HG03342 (cell line): ENCODE data around the gene ZNF579.

Experiments used
- ATAC-seq: cut with Tn5 transposase; IDR thresholded peaks from one replicate; pipeline ENCODE4 v1.9.1; 2021; ENCODE audit warnings: mild to moderate bottlenecking, moderate library complexity; ENCODE audit not compliant: unreplicated experiment

Gene ZNF579, protein sequence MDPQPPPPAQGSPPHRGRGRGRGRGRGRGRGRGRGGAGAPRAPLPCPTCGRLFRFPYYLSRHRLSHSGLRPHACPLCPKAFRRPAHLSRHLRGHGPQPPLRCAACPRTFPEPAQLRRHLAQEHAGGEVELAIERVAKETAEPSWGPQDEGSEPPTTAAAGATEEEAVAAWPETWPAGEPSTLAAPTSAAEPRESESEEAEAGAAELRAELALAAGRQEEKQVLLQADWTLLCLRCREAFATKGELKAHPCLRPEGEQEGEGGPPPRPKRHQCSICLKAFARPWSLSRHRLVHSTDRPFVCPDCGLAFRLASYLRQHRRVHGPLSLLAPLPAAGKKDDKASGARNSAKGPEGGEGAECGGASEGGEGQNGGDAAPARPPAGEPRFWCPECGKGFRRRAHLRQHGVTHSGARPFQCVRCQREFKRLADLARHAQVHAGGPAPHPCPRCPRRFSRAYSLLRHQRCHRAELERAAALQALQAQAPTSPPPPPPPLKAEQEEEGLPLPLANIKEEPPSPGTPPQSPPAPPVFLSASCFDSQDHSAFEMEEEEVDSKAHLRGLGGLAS

DNA sequence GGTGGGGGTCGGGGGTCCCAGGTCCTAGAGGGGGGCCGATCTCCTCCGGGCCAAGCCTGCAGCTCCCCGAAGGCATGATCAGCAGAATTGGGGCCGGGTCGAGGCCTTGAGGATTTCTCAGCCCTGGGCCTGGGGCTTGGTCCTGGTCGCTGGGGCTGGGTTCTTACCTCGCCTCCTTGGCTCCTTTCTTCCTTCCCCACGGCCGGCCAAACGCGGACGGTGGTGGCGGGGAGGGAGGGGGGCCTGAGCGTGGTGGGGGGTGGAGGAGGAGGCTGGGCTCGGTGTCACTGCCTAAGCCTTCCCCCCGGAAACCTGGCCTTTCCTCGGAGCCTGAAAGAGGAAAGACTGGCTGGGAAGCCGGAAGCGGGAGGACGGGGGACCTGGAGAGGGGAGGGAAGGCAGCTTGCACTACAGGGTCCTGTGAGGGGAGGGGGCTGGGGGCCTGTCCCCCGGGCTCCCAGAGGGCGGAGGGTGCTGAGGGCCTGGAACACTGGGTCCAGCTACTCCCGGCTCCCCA lies at the start of gene ZNF579:
TSS of gene ZNF579 (minus strand) at position 221 of the 517 bp plus-strand sequence. CDS start 1,209 bp downstream, outside the sequence.
- ATAC-seq = no peak

DNA sequence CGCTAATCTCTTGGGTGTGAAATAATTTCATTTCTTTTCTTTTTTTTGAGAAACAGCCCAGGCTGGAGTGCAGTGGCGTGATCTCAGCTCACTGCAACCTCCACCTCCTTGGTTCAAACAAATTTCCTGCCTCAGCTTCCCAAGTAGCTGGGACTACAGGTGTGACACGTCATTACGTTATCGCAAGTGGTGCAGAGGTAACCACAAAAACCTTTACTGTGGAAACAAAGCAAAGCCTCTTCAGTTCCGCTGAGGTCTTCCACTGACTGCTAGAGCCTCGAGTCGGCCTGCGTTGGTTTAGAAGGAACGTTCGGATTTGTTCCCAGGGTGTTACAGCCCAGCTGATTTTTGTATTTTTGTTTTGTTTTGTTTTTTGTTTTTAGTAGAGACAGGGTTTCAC lies 45.7 kb upstream of the ZNF579 start:
- no peak for ATAC-seq

DNA sequence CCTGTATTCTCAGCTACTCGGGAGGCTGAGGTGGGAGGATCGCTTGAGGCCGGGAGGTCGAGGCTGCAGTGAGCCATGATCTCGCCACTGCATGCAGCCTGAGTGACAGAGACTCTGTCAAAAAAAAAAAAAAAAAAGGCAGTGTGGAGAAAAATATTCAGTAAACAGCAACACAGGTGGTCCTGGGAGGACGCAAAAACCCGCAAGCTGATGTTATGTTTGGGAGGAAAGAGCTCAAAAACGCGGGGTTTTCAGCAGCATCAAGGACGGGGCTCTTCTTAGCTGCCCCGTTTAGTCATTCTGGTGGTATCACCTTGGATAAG lies 44.3 kb upstream of the ZNF579 start:
- no peak for ATAC-seq

DNA sequence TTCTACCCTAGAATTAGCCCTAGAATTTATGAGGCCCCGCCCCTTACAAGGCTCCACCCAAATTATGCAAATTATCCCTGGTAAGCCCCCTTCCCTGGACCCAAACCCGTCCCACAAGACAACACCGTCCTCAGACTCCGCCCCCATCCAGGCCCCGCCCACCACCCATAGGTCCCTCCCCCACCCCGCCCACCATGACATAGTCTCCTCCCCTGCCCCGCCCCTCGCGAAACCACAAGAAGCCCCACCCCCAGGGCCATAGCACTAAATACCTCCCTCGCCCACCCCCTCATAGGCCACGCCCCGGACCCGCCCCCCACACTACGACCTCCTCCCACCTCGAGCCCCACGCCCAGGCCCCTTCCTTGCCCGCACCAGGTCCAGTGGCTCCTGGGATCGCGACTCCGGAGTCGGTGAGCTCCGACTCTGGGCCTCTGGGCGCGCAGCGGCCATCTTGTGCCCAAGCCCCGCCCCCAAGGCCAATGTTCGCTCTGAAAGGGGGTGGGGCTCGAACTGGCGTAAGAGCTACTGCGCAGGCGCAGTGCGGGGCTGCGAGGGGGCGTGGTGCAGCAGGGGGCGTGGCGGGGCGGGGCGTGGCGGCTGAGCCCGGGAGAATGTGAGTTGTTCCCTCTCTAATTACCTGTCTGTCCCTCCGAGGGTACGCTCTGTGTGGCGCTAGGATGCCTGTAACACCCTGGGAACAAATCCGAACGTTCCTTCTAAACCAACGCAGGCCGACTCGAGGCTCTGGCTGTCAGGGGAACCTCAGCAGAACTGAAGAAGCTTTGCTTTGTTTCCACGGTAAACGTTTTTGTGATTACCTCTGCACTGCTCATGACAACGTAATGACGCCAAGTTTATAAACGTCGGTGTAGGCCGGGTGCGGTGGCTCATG lies 43.7 kb upstream of the ZNF579 start, which contains the start of gene ZNF784:
TSS of gene ZNF784 (minus strand) at position 458 of the 895 bp plus-strand sequence. CDS start at position 453, 5 bp downstream.
- ATAC-seq = peak; percentile 45

DNA sequence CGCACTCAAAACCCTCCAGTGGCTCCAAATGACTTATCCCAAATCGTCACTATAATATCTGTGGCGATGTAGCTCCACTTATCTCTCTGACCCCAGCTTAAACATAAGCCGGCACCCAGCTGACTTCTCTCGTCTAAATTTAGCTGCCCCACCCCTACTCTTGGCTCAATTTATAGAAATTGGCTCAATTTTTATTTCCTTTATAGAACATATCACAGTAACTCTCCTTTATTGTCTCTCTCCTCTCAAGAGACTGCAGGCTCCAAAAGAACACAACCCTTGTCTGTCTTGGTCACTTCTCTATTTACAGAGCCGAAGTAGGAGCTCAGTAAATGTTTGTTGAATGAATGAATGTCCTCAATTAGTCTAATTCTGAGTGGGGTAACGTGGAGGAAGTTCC lies 42.9 kb upstream of the ZNF579 start:
- ATAC-seq = no peak

DNA sequence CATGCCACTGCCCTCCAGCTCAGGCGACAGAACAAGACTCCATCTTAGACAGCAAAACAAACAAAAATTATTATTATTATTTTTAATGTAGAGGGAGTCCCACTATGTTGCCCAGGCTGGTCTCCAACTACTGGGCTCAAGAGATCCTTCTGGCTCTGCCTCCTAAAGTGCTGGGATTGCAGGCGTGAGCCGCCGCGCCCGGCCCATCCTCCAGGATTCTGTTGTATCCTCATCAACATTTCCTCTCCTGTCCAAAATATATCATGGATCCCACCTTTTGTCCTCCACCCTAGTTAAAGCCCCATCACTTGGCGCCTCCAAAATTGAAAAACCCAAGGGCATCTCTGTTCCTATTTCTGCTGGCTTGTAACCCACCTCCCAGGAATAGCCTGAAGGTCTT lies 42.5 kb upstream of the ZNF579 start:
- ATAC-seq = no peak

DNA sequence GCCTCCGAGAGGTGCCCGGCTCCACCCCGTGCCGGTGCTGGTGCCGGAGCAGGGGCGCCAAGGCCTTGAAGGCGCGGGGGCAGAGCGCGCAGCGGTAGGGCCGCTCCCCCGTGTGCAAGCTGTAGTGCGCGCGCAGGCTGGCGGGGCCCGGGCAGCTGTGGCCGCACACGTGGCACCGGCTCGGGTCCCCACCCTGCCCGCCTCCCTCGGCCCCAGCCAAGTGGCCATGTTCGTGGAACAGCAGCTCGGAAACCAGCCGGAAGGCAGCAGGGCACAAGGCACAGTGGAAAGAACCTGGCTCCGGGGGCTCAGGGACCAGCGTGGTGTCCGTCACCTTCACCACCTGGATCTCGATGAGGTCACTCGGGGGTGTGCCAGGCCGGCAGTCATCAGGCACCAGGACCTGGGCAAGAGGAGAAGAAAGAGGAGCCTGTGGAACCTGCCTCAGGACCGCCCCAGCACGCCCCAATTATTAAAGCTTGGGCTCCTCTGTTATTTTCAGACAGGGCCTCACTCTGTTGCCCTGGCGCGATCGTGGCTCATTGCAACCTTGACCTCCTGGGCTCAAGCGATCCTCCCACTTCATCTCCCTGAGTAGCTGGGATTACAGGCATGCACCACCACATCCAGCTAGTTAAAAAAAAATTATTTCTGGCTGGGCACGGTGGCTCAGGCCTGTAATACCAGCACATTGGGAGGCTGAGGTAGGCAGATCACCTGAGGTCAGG lies 41.8 kb upstream of the ZNF579 start:
- no peak for ATAC-seq

DNA sequence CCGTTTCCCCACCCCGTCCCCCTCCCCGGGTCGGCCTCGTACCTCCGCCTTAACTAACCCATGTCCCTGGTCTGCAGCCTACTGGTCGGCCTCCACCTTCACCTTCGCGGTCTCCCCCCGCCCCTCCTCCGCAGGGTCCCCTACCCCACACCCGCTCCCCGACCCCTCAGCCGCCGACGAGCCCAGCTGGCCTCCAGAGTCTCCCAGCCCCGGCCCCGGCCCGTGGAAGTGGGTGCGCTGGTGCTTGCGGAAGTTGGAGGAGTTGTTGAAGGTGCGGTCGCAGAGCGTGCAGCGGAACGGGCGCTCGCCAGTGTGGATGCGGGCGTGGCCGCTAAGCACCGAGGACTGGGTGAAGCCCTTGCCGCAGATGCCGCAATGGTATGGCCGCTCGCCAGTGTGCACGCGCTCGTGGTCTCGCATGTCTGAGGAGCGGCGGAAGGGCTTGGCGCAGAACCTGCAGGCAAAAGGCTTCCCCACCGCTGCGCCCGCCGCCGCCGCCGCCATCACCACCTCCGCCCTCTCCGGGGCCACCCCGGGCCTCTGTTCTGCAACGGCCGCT lies 41.1 kb upstream of the ZNF579 start:
- ATAC-seq = no peak

DNA sequence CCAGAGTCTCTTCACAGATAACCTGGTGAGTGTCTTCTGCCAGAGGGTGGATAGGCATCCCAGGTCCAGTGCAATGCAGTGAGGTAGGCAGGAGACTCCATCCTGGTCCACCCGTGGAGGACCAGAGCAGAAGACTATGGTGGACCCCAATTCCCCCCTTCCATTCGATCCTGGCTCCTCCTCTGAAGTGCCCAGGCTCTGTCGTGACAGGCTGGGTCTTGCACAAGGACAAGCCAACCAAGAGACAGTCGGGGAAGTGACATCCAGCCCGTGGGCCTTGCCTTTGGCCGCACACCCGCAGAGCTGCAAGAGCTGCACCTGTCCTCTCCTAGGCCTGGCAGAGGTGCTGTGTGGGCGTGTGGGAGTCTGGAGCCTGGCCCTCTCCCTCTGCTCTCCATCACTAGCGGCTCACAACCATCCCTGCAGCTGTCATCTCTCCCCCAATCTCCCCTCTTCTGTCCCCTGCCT lies 40.6 kb upstream of the ZNF579 start:
- ATAC-seq = no peak

DNA sequence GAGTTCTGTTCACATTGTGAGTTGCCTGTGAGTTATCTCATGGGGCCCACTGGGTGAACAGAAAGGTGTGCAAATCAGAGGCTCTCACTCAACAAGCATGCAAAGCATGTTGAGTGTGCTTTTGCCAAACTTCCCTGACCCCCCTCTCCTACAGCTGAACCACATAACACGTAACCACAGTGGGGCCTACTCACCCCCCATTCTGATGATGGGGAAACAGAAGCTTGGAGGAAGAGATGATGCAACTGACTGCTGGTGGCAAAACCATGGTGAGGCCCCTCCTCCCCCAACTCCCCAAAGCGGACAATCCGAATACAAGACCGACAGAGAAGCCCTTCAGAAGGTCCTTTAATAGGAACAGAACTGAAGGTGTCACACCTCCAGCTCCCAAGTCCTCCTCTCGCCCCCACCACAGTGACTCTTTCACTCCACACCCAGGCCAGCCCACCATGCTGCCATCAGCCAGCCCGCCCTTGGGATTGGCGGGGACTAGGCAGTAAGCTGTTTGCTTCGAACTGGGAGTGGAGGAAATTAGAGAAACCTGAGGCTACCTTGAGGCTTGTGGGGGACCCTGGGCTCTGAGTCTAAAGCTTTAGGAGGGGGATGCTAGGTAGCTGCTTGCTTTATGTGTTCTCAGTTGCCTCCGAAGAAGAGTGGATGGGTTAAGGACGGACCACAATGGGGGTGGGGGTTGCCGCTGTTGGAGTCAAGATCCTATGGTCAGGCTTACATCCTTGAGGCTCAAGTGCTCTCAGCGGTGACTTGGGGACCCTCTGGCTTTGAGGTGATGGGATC lies 40.0 kb upstream of the ZNF579 start:
- no peak for ATAC-seq

DNA sequence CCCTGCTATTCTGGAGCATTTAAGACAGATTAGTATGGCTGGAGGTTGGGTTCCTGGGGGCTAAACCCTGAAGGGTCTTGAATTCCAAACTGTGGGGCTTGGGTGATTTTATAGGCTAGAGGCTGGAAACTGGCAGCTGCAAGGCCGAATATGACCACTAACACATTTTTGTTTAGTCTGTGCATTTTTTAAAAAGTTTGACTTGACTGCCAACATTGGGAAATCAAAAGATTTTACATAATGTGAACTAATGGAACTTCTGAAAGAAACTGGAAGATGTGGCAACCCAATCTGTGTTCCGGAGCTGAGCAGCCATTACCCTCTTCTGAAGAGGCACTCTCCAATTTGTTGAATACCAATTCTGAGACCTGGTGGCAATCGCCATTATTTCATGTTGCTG lies 38.6 kb upstream of the ZNF579 start:
- ATAC-seq = no peak

DNA sequence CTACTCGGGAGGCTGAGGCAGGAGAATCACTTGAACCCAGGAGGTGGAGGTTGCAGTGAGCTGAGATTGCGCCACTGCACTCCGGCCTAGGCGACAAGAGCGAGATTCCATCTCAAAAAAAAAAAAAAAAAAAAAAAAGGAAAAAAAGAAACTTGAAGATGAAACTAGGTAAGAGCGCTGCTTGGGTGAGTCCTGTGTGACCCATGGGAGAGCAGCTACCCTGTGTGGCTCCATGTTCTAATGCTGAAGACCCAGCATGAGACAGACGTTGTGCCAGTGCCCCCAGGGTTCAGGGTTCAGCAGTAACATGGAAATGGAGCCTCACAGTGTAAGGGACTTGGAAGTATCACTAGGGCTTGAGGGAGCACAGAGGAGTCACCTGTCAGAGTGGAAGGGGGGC lies 37.8 kb upstream of the ZNF579 start:
- no peak for ATAC-seq

DNA sequence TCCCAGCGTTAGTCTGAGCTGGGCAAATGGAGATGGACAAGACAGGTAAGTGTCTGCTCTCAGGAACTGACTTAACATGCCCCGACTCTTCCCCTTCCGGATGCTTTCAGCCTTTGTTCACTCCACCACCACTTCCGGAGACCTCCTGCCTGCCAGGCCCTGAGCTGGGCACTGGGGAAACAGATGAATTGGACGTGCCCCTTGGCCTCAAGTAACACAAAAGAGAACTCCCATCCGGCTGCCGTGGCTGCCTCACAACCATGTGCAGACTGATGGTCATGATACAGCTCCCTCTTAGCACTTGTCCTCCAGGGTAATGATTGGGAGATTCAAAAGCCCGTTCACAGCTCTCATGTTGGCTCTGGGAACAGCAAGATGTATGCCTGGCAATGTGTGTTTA lies 36.8 kb upstream of the ZNF579 start:
- ATAC-seq = no peak

DNA sequence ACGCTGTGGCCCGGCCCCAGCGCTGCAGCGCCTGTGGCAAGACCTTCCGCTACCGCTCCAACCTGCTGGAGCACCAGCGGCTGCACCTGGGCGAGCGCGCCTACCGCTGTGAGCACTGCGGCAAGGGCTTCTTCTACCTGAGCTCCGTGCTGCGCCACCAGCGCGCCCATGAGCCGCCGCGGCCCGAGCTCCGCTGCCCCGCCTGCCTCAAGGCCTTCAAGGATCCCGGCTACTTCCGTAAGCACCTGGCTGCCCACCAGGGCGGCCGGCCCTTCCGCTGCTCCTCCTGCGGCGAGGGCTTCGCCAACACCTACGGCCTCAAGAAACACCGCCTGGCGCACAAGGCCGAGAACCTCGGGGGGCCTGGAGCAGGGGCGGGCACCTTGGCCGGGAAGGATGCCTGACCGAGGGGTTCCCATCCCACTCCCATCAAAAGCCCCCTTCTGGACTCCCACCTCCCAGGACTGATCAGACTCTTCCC lies 35.8 kb upstream of the ZNF579 start:
- no peak for ATAC-seq

DNA sequence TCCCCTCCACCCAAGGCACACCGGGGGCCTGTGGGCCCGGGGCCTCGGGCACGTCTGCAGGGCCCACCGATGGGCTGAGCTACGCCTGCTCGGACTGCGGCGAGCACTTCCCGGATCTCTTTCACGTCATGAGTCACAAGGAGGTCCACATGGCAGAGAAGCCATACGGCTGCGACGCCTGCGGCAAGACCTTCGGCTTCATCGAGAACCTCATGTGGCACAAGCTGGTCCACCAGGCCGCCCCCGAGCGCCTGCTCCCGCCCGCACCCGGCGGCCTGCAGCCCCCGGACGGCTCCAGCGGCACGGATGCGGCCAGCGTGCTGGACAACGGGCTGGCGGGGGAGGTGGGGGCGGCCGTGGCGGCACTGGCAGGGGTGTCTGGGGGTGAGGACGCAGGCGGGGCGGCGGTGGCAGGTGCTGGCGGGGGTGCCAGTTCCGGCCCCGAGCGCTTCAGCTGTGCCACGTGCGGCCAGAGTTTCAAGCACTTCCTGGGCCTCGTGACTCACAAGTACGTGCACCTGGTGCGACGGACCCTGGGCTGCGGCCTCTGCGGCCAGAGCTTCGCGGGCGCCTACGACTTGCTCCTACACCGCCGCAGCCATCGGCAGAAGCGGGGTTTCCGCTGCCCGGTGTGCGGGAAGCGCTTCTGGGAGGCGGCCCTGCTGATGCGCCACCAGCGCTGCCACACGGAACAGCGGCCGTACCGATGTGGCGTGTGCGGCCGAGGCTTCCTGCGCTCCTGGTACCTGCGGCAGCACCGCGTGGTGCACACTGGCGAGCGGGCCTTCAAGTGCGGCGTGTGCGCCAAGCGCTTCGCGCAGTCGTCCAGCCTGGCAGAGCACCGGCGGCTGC lies 35.1 kb upstream of the ZNF579 start:
- no peak for ATAC-seq

DNA sequence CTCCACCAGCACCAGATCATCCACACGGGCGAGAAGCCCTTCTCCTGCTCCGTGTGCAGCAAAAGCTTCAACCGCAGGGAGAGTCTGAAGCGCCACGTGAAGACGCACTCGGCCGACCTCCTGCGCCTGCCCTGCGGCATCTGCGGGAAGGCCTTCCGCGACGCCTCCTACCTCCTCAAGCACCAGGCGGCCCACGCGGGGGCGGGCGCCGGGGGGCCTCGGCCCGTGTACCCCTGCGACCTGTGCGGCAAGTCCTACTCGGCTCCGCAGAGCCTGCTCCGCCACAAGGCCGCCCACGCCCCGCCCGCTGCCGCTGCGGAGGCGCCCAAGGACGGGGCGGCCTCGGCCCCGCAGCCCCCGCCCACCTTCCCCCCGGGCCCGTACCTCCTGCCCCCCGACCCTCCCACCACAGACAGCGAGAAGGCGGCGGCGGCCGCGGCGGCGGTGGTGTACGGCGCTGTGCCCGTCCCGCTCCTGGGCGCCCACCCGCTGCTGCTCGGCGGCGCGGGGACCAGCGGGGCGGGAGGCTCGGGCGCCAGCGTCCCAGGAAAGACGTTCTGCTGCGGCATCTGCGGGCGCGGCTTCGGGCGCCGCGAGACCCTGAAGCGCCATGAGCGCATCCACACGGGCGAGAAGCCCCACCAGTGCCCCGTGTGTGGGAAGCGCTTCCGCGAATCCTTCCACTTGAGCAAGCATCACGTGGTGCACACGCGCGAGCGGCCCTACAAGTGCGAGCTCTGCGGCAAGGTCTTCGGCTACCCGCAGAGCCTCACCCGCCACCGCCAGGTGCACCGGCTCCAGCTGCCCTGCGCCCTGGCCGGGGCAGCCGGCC lies 34.3 kb upstream of the ZNF579 start:
- ATAC-seq = no peak

DNA sequence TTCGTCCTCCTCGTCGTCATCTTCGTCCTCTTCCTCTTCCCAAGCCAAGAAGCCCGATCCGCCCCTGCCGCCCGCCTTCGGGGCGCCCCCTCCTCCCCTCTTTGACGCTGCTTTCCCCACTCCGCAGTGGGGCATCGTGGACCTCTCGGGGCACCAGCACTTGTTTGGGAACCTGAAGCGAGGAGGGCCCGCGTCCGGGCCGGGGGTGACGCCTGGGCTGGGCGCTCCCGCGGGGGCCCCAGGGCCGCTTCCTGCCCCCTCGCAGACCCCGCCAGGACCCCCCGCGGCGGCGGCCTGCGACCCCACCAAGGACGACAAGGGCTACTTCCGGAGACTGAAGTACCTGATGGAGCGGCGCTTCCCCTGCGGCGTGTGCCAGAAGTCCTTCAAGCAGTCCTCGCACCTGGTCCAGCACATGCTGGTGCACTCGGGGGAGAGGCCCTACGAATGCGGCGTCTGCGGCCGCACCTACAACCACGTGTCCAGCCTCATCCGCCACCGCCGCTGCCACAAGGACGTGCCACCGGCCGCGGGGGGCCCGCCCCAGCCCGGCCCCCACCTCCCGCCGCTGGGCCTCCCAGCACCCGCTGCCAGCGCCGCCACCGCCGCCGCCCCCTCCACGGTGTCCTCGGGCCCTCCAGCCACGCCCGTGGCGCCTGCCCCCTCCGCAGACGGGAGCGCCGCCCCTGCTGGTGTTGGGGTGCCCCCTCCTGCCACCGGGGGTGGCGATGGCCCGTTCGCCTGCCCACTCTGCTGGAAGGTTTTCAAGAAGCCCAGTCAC lies 33.5 kb upstream of the ZNF579 start:
- ATAC-seq = no peak
